Large intestine (tissue), 3 donors: ENCODE results near the gene FRAS1. TPM values are rescaled to one million over a fixed set of nuclear protein-coding genes. Genes with fewer than 3 reads are reported as not detected.

ENCODE experiments used
- DNase-seq, 2 donors: peaks; one replicate each; pipeline versions ENCODE4 v3.0.0 to v3.0.0-alpha.2; 2013
- H3K27ac ChIP-seq: one replicate; pipeline ENCODE4 v1.5.1; 2013; ENCODE audit warnings: low read length
- H3K27me3 ChIP-seq: 2 replicates; pipeline ENCODE4 v1.6.1; 2013; ENCODE audit warnings: low read length; ENCODE audit not compliant: control insufficient read depth, insufficient read depth
- H3K36me3 ChIP-seq: 2 replicates; pipeline ENCODE4 v1.6.1; 2013; ENCODE audit warnings: low read length; ENCODE audit not compliant: control insufficient read depth, insufficient read depth
- H3K4me1 ChIP-seq: one replicate; pipeline ENCODE4 v1.6.1; 2013; ENCODE audit warnings: low read length; ENCODE audit not compliant: control insufficient read depth, insufficient read depth
- H3K4me3 ChIP-seq: one replicate; pipeline ENCODE4 v1.5.1; 2013; ENCODE audit warnings: low read length
- H3K9me3 ChIP-seq: one replicate; pipeline ENCODE4 v1.6.1; 2013; ENCODE audit warnings: mild to moderate bottlenecking, low read depth, low read length, moderate library complexity; ENCODE audit not compliant: control insufficient read depth
- WGBS: methylation state at CpG from one replicate; pipeline ENCODE4 v1.1.5; 2013; ENCODE audit warnings: low lambda C conversion rate; ENCODE audit not compliant: insufficient coverage; 5-methylcytosine and 5-hydroxymethylcytosine counted together
- polyA plus RNA-seq: library from polyadenylated mRNA; unstranded; fragments of 120-200 nt; gene quantifications from one replicate; pipeline ENCODE4 v1.2.1, GENCODE V29; 2013

The FRAS1 gene
- polyA plus RNA-seq, 1 donor = 12.9 TPM

DNA sequence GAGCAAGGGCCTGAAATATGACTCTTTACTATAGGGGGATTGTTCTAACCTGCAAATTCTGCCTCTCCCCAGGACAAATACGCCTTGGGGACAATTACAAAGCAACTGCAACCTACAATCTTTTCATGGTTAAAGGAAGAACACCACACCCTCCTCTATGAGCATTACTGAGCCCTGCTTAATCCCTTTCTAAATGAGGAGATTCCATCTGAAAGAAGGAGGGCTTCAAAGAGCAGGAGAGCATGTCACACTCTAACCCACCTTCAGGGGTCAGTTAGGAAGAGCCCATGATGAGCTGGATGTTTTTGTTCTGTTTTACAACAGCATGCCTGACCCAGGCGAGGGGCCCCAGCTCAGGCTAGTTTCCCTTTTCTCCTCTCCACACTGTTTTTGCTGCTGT, 360.5 kb downstream of the FRAS1 start:
- no peaks in the 10 kb centered on the region for H3K9me3 ChIP-seq
- no peak overlapping the region for H3K27ac ChIP-seq
- no peaks in the 10 kb centered on the region for H3K27me3 ChIP-seq
- H3K36me3 ChIP-seq = peaks cover 11% of the 10 kb centered on the region
- H3K4me3 ChIP-seq = no peak overlapping the region
- WGBS = no CpG with 5 or more reads among the region's 2 CpGs
- H3K4me1 ChIP-seq = no peaks in the 10 kb centered on the region
- DNase-seq = no peak

DNA sequence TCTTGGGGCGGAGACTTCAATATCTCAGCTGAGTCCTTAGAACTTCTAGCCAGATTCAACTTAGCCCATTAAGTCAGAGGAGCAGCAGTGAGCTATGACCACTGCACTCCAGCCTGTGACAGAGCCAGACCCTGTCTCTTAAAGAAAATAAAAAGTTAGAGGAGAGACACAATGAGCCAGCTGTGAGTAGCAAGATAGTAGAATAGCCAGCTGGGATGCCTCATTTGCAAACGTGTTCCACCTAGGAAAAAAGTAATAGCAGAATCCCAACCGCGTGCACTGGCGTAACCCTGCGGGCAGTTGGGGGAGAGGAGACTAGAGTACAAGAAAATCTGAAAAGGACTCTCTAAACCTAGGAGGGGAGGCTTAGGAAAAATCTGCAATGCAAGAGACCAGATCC, 361.3 kb downstream of the FRAS1 start:
- whole genome bisulfite sequencing = 100% methylated on average over 1 of the region's 6 CpGs
- DNase-seq = no peak
- no peaks in the 10 kb centered on the region for H3K27me3 ChIP-seq
- H3K4me1 ChIP-seq = no peaks in the 10 kb centered on the region
- no peak overlapping the region for H3K27ac ChIP-seq
- H3K9me3 ChIP-seq = no peaks in the 10 kb centered on the region
- no peak overlapping the region for H3K4me3 ChIP-seq
- peaks cover 9% of the 10 kb centered on the region for H3K36me3 ChIP-seq

DNA sequence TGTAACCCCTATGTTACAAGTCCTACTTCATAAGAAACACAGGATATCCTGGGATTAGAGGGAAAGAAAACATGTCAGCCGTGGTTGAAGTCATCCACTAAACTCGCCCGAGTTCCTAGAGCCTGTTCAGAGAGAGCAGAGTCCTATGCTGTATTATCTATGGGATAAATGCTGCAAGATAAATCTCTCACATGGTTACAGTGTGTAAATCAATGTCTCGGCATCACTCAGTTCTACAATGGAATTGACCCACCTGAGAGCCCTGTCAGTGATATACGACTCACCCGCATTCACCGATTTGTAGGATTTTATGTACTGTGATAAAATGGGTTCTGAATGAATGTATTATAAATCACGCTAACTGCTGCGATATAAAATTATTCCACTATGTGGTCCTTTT, 366.7 kb downstream of the FRAS1 start:
- peak; percentile 19 to 63 for DNase-seq
- H3K4me1 ChIP-seq = peaks cover 30% of the 10 kb centered on the region
- peak overlapping the region; percentile 75 for H3K27ac ChIP-seq
- H3K9me3 ChIP-seq = no peaks in the 10 kb centered on the region
- H3K27me3 ChIP-seq = no peaks in the 10 kb centered on the region
- H3K36me3 ChIP-seq = peaks cover 7% of the 10 kb centered on the region
- H3K4me3 ChIP-seq = no peak overlapping the region
- 72% methylated on average over 6 of the region's 9 CpGs for WGBS

DNA sequence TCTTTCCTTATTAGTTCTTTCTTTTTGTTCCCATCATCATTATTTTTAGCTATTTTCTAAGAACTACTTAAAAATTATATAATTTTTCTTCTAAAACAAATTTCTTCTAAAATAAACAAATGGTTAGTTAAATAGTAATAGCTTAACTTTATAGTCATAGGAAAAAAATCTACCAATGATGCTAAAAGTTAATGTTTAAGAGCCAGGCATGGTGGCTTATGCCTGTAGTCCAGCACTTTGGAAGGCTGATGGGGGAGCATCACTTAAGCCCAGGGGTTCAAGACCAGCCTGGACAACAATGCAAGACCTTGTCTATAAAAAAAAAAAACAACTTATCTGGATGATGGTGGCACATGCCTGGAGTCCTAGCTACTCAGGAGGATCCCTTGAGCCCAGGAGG, 367.3 kb downstream of the FRAS1 start:
- Histone ChIP-seq H3K4me1 (peaks cover 30% of the 10 kb centered on the region), H3K27ac (peak overlapping the region; percentile 75), H3K9me3 (no peaks in the 10 kb centered on the region), H3K27me3 (no peaks in the 10 kb centered on the region), H3K4me3 (no peak overlapping the region), H3K36me3 (peaks cover 8% of the 10 kb centered on the region)
- DNase-seq = peak in 1 of 2 donors; percentile 54

DNA sequence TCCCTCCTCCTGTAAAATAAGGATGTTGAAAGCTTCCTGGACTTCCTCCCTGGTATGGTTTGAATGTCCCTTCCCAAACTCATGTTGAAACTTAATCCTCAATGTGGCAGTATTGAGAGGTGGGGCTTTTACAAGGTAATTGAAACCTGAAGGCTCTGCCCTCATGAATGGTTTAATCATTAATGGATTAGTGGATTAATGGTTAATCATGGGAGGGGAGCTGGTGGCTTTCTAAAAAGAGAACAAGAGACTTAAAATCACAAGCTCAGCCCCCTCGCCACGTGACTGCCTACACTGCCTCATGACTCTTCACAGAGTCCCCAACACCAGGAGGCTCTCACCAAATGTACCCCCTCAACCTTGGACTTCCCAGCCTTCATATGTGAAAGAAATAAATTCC, 369.8 kb downstream of the FRAS1 start:
- no peak overlapping the region for H3K4me3 ChIP-seq
- WGBS = no CpG with 5 or more reads among the region's 2 CpGs
- peak overlapping the region; percentile 55 for H3K27ac ChIP-seq
- H3K9me3 ChIP-seq = no peaks in the 10 kb centered on the region
- peaks cover 13% of the 10 kb centered on the region for H3K36me3 ChIP-seq
- peaks cover 30% of the 10 kb centered on the region for H3K4me1 ChIP-seq
- H3K27me3 ChIP-seq = no peaks in the 10 kb centered on the region
- peak; percentile 28 to 73 for DNase-seq

DNA sequence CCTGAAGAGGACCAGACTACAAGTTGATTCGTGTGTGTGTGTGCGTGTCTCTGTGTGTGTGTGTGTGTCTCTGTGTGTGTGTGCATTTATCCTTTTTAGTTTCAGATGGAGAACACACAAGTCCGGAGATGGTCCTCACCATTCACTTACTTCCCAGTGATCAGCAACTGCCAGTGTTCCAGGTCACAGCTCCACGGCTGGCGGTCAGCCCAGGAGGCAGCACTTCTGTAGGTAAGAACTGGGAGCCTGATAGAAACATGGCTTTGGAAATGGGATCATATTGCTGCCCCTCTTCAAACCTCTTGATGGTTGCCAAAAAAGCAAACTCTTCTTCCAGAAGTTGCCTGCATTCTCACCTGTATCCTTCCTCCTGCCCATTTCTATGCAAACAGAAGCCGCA, 371.9 kb downstream of the FRAS1 start:
- H3K4me3 ChIP-seq = no peak overlapping the region
- WGBS = no CpG with 5 or more reads among the region's 6 CpGs
- no peaks in the 10 kb centered on the region for H3K27me3 ChIP-seq
- peaks cover 33% of the 10 kb centered on the region for H3K4me1 ChIP-seq
- no peaks in the 10 kb centered on the region for H3K9me3 ChIP-seq
- no peak for DNase-seq
- H3K27ac ChIP-seq = no peak overlapping the region
- peaks cover 9% of the 10 kb centered on the region for H3K36me3 ChIP-seq

DNA sequence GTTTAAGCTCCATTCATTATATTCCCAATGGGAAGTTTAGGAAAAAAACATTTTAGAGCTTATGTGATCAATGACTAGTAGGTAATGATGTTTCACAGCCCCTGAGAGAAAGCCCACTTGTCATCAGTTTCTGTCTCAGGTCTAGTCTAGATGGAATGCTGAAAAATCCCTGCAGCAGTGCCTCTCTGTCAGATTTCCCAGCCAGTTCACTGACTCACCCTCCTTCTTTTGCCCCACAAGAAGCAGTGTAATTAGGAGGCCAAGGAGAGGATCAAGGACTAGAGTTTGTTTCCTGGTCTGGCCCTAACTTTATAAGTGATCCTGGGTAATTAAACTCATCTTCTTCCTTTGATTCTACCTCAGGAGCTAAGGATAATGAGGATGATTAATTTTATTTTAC, 375.8 kb downstream of the FRAS1 start:
- H3K27ac ChIP-seq = peak overlapping the region; percentile 21
- H3K27me3 ChIP-seq = no peaks in the 10 kb centered on the region
- H3K4me3 ChIP-seq = no peak overlapping the region
- H3K9me3 ChIP-seq = no peaks in the 10 kb centered on the region
- DNase-seq = peak; percentile 15 to 43
- H3K4me1 ChIP-seq = peaks cover 7% of the 10 kb centered on the region
- peaks cover 9% of the 10 kb centered on the region for H3K36me3 ChIP-seq

DNA sequence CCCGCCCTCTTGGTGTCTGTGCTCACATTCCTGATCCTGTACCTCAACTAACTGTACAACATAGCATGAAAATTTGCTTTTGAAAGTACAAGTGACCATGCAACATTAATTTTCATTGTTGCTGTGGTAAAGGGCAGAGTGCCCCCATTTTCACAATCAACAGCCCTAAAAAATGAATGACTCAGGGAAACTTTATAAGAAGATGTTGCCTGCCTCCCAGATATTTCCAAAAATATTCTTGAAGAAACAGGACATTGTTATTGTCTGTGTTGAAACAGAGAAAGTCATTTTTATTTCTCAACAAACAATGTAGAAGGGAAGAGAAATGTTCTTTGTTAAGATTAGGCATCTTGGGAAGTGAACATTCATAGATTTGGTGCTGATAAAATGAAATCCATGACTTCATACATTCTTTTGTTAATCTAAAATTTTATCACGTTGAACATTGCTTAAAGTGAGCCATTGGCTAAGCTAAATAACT, 380.5 kb downstream of the FRAS1 start:
- H3K4me3 ChIP-seq = no peak overlapping the region
- no peaks in the 10 kb centered on the region for H3K27me3 ChIP-seq
- no peak for DNase-seq
- peaks cover 2% of the 10 kb centered on the region for H3K4me1 ChIP-seq
- 75% methylated on average over 1 of the region's 2 CpGs for WGBS
- peaks cover 7% of the 10 kb centered on the region for H3K36me3 ChIP-seq
- H3K27ac ChIP-seq = no peak overlapping the region
- no peaks in the 10 kb centered on the region for H3K9me3 ChIP-seq

DNA sequence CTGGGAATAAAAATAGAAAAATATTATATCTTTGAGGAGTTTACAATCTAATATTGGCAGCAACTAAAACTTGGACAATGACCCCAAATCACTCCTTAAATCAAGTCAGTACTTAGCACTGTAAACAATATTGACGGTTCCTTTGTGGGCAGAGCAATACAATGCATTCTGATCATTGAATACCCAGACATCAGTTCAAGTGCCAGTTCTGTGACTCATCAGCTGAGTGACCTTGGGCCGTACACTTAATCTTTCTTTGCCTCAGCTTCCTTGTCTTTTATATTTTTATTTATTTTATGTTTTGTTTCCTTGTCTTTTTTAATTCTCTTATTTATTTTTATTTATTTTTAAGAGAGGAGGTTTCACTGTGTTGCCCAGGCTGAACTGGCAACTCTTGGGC, 382.2 kb downstream of the FRAS1 start:
- H3K36me3 ChIP-seq = peaks cover 8% of the 10 kb centered on the region
- DNase-seq = no peak
- H3K4me1 ChIP-seq = no peaks in the 10 kb centered on the region
- no peaks in the 10 kb centered on the region for H3K27me3 ChIP-seq
- no peaks in the 10 kb centered on the region for H3K9me3 ChIP-seq
- WGBS = 30% methylated on average over 1 of the region's 2 CpGs
- H3K27ac ChIP-seq = no peak overlapping the region
- no peak overlapping the region for H3K4me3 ChIP-seq

DNA sequence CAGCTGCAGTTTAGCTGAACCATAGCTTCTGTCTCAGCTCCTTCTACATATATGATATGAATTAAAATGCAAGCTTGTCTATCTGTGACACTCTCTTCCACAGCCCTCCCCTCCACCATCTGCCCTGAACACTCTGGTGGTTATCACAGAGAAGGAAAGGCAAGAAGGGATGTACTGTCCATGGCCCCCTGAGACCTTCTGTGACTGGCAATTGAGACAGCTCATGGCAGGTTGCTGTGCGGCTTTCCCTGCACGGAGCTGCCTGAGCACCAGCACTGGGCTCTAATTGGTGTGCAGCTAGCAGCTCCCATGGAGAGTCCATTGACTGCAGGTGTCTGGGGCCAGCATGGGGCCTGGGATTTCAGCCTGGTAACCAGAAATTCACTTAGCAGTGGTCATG, 384.6 kb downstream of the FRAS1 start:
- Histone ChIP-seq H3K27ac (no peak overlapping the region), H3K4me3 (no peak overlapping the region), H3K9me3 (no peaks in the 10 kb centered on the region), H3K4me1 (no peaks in the 10 kb centered on the region), H3K27me3 (no peaks in the 10 kb centered on the region), H3K36me3 (peaks cover 10% of the 10 kb centered on the region)
- WGBS = no CpG with 5 or more reads among the region's 2 CpGs
- DNase-seq = no peak

DNA sequence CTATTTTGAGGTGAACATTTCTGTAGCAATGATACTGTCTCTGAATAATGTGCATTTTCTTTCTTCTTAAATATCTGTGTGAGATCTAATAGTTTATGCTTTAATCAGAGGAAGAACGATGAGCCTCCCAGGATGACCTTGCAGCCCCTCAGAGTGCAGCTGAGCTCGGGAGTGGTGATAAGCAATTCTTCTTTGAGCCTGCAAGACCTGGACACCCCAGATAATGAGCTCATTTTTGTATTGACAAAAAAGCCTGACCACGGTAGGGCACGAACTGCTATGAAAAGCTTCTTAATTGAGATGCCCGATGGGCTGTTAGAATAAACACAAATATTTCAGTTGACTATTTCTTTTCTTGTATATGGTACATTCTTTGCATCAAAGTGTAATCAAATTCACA, 389.5 kb downstream of the FRAS1 start:
- WGBS = no CpG with 5 or more reads among the region's 5 CpGs
- no peak for DNase-seq
- no peaks in the 10 kb centered on the region for H3K27me3 ChIP-seq

More for the DNA sequence above, 389.5 kb downstream of the FRAS1 start:
- Histone ChIP-seq H3K27ac (no peak overlapping the region), H3K4me3 (no peak overlapping the region), H3K4me1 (no peaks in the 10 kb centered on the region), H3K9me3 (no peaks in the 10 kb centered on the region), H3K36me3 (peaks cover 20% of the 10 kb centered on the region)
